ENCODE data around the gene MYH14. TPM values are rescaled to one million over a fixed set of nuclear protein-coding genes. Genes with fewer than 3 reads are reported as not detected.

Gene MYH14
- total RNA-seq, 1 donor from 2014 or later, result 93.9 TPM

DNA sequence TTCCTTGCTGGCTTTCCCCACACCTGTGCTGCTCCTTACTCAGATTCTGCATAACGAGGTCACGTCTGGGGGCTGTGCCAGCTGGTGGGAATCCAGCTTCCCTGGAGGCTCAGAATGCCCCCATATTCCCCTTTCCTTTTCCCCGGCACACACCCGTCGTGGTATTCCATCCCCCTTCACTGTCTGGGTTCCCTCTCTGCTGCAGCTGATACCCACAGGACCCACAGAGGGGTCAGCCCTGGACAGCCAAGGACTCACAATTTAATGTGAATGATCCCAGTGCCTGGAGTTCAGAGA, 4.2 kb upstream of the MYH14 start:
- Mint-ChIP-seq H3K4me1 (ENCODE audit: unreplicated experiment) (no peaks in the 10 kb centered on the region), H3K27me3 (peaks cover 54% of the 10 kb centered on the region), H3K9me3 (no peaks in the 10 kb centered on the region), H3K36me3 (no peaks in the 10 kb centered on the region), H3K27ac (no peak overlapping the region), H3K4me3 (no peak overlapping the region)
- TF ChIP-seq, protein P1, sequence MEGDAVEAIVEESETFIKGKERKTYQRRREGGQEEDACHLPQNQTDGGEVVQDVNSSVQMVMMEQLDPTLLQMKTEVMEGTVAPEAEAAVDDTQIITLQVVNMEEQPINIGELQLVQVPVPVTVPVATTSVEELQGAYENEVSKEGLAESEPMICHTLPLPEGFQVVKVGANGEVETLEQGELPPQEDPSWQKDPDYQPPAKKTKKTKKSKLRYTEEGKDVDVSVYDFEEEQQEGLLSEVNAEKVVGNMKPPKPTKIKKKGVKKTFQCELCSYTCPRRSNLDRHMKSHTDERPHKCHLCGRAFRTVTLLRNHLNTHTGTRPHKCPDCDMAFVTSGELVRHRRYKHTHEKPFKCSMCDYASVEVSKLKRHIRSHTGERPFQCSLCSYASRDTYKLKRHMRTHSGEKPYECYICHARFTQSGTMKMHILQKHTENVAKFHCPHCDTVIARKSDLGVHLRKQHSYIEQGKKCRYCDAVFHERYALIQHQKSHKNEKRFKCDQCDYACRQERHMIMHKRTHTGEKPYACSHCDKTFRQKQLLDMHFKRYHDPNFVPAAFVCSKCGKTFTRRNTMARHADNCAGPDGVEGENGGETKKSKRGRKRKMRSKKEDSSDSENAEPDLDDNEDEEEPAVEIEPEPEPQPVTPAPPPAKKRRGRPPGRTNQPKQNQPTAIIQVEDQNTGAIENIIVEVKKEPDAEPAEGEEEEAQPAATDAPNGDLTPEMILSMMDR (conservative IDR thresholded peaks at IDR 0.05), result no peak
- DNase-seq (ENCODE audit: extremely low spot score, unreplicated experiment), result no peak

DNA sequence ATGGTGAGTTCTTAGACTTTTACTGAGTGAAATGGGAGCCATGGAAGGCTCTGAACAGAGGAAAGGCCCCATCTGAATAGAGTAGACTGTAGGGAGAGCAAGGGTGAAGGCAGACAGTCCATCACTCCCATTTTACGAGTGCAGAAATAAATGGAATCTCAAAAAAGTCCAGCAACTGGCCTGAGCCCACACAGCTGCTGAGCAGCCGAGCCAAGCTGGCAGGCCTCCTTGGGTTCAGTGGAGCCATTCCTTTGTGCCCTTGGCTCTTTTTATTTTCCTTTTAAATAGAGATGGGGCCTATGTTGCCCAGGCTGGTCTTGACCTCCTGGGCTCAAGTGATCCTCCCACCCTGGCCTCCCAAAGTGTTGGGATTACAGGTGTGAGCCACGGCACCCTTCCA, 1.0 kb upstream of the MYH14 start:
- Mint-ChIP-seq H3K4me3 (peak overlapping the region; percentile 7), H3K4me1 (ENCODE audit: unreplicated experiment) (no peaks in the 10 kb centered on the region), H3K36me3 (no peaks in the 10 kb centered on the region), H3K9me3 (no peaks in the 10 kb centered on the region), H3K27ac (peak overlapping the region; percentile 24), H3K27me3 (peaks cover 48% of the 10 kb centered on the region)
- DNase-seq (ENCODE audit: extremely low spot score, unreplicated experiment), result no peak
- TF ChIP-seq, protein P1 (conservative IDR thresholded peaks at IDR 0.05), result no peak

DNA sequence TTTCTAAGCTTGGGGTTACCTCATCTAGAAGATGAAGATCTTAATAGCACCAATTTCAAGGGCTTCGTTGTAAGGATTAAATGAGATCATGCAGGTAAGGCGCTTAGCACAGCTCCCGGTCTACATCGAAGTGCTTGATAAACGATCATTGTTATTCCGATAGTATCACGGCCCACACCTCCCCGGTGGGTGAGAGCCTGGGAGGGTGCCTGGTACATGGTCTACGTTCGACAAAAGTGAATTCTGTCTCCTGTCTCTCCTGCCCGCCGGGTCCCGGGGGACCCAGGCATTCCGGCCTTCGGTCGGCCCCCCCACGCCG, 501 bp upstream of the MYH14 start:
- no peak for DNase-seq (ENCODE audit: extremely low spot score, unreplicated experiment)
- Mint-ChIP-seq H3K36me3 (no peaks in the 10 kb centered on the region), H3K4me3 (no peak overlapping the region), H3K27me3 (peaks cover 47% of the 10 kb centered on the region), H3K9me3 (no peaks in the 10 kb centered on the region), H3K27ac (no peak overlapping the region), H3K4me1 (ENCODE audit: unreplicated experiment) (no peaks in the 10 kb centered on the region)
- TF ChIP-seq, protein P1 (conservative IDR thresholded peaks at IDR 0.05), result no peak

DNA sequence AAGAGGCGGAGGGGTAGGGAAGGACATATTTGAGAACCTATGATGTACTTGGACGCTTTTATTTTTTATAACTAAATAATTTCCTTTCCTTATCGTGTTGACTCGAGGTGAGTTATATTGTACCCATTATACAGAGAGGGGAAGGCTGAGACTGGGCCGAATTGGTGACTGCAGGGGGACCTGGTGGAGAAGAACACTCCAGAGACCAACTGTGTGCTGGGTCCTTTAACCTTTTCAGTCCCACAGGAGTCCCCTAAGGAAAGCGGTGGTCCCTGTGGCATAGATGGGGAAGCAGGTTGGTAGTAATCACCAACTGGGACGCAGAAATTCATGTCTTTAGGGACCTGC, 633 bp downstream of the MYH14 start:
- no peaks in the 10 kb centered on the region for H3K9me3 Mint-ChIP-seq
- DNase-seq (ENCODE audit: extremely low spot score, unreplicated experiment), result no peak
- peaks cover 42% of the 10 kb centered on the region for H3K27me3 Mint-ChIP-seq
- H3K36me3 Mint-ChIP-seq, result no peaks in the 10 kb centered on the region
- TF ChIP-seq, protein P1 (conservative IDR thresholded peaks at IDR 0.05), result no peak
- peak overlapping the region; percentile 96 for H3K27ac Mint-ChIP-seq
- H3K4me3 Mint-ChIP-seq, result peak overlapping the region; percentile 86
- no peaks in the 10 kb centered on the region for H3K4me1 Mint-ChIP-seq (ENCODE audit: unreplicated experiment)

DNA sequence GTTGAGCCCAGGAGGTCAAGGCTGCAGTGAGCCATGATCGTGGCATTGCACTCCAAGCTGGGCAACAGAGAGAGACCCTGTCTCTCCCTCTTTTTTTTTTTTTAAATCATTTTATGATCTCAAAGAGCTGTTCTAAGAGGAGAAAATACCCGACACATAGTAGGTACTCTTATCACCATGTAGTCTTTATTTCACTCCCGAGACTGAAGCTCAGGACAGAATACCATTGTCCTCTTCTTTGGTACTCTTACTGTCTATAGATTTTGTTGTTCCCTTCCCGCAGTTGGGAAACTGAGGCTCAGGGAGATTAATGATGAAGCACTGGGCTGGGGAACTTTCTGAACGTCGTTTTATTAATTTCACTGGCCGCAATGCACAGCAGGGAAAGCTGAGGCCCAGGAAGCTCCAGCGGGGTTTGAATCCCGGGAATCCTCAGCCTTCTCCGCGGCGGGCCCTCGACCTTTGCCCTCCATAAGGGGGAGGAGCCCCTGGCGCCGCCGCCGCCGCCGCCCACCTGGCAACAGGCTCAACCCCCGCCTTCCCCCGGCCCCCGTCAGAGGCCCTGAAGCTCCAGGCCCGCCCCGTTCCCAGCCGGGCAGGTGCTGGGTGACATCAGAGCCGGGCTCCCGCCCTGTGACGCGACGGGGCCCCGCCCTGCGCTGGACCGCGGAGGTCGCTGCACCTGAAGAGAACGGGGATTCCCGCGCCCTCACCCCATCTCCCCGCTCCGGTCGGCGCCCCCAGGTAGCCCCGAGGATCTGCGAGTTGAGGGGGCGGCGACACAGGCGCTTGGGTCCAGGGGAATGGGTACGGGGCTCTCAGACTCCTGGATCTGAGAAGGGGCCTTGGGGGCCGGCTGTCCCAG, 1.6 kb downstream of the MYH14 start:
- Mint-ChIP-seq H3K36me3 (no peaks in the 10 kb centered on the region), H3K9me3 (no peaks in the 10 kb centered on the region), H3K27me3 (peaks cover 38% of the 10 kb centered on the region), H3K27ac (peak overlapping the region; percentile 96), H3K4me1 (ENCODE audit: unreplicated experiment) (no peaks in the 10 kb centered on the region), H3K4me3 (peak overlapping the region; percentile 86)
- DNase-seq (ENCODE audit: extremely low spot score, unreplicated experiment), result peak; percentile 87
- TF ChIP-seq, protein P1 (conservative IDR thresholded peaks at IDR 0.05), result no peak
